ENCODE data around the gene ACTR2.

The ACTR2 gene

GRCh38 chr2:65186093-65186868 is 41.4 kb upstream of the ACTR2 start:
- no peaks in the 10 kb centered on the region for H3K27me3 ChIP-seq (ENCODE audit: insufficient read depth, low read depth)
- no peak overlapping the region for H3K4me2 ChIP-seq
- no peak overlapping the region for H3K9ac ChIP-seq
- no peak overlapping the region for H3K27ac ChIP-seq
- no peaks in the 10 kb centered on the region for H3K36me3 ChIP-seq (ENCODE audit: insufficient read depth)
- H2AFZ ChIP-seq (ENCODE audit: low read depth), result 0 out of 2 replicates have a peak overlapping the region, but pooled peaks have one; percentile 42
- H3K4me1 ChIP-seq (ENCODE audit: low read depth, poor library complexity, severe bottlenecking), result peaks cover 5% of the 10 kb centered on the region
- no peaks in the 10 kb centered on the region for H4K20me1 ChIP-seq (ENCODE audit: insufficient read depth)
- TF ChIP-seq CTCF (conservative IDR thresholded peaks at IDR 0.05; ENCODE audit: low read depth, low read length), result no peak
- no peak overlapping the region for H3K4me3 ChIP-seq (IDR thresholded peaks at IDR 0.05; ENCODE audit: insufficient read depth, low read depth, low read length)
- H3K79me2 ChIP-seq (ENCODE audit: insufficient read depth, low read depth), result no peaks in the 10 kb centered on the region

DNA sequence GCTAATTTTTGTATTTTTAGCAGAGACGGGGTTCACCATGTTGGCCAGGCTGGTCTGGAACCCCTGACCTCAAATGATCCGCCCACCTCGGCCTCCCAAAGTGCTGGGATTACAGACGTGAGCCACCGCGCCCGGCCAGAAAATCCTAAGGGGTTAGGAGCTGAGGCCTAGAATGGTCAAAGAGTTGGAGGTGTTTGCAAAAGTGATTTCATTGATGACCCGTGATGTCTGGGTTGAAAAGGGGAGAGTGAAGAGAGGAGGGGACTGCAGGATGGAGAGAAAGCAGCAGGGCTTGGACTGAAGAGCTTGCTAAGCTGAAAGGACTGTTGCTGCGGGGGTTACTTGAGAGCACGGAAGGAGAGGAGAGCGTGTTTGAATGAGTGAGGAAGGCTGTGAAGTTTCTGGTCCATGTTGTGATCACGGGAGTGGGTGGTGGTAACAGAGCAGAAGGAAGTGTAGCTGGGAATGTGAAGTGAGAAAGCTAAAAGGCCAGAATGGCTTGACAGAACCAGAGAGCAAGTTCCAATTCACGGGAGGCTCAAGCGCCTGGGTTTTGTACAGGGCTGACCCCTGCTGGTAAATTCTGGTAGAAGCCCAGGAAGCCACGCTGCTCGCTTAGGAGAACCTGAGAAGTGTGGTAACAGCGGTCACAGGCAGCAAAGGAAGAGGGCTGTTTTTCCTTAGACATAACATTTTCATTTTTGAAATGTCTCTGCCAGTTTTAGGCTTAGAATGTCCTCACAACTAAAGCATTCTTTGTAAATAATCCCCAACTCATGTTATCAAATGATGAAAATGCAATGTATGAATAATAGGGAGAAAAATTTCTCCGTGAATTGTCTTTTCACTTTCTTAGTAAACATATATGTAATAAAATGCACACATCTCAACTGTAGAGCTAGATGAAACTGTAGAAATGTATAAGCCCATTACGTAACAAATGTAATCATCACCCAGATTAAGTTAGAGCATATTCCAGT is 40.5 kb upstream of the ACTR2 start:
- H2AFZ ChIP-seq (ENCODE audit: low read depth), result peak overlapping the region; percentile 42; the same call in 1 of the 2 replicates
- no peaks in the 10 kb centered on the region for H4K20me1 ChIP-seq (ENCODE audit: insufficient read depth)
- H3K27me3 ChIP-seq (ENCODE audit: insufficient read depth, low read depth), result no peaks in the 10 kb centered on the region
- no peak overlapping the region for H3K4me3 ChIP-seq (IDR thresholded peaks at IDR 0.05; ENCODE audit: insufficient read depth, low read depth, low read length)
- H3K9ac ChIP-seq, result no peak overlapping the region
- H3K4me1 ChIP-seq (ENCODE audit: low read depth, poor library complexity, severe bottlenecking), result peaks cover 5% of the 10 kb centered on the region
- H3K4me2 ChIP-seq, result no peak overlapping the region; the same call in 1 of the 2 replicates
- no peaks in the 10 kb centered on the region for H3K79me2 ChIP-seq (ENCODE audit: insufficient read depth, low read depth)
- TF ChIP-seq CTCF (conservative IDR thresholded peaks at IDR 0.05; ENCODE audit: low read depth, low read length), result peak; percentile 90
- no peak overlapping the region for H3K27ac ChIP-seq
- H3K36me3 ChIP-seq (ENCODE audit: insufficient read depth), result no peaks in the 10 kb centered on the region

DNA sequence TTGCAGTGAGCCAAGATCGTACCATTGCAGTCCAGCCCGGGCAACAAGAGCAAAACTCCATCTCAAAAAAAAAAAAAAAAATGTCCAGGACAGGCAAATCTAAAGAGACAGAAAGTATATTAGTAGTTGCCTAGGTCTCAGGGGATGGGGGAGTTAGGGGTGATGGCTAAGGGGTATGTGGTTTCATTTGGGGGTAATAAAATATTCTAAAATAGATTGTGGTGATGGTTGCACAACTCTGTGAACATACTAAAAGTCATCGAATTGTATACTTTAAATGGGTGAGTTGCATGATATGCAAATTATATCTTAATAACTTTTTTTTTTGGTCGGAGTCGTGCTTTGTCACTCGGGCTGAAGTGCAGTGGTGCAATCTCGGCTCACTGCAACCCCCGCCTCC is 34.2 kb upstream of the ACTR2 start:
- no peak overlapping the region for H3K4me2 ChIP-seq
- H3K36me3 ChIP-seq (ENCODE audit: insufficient read depth), result no peaks in the 10 kb centered on the region
- no peaks in the 10 kb centered on the region for H3K79me2 ChIP-seq (ENCODE audit: insufficient read depth, low read depth)
- H3K9ac ChIP-seq, result no peak overlapping the region
- no peak overlapping the region for H3K27ac ChIP-seq
- H2AFZ ChIP-seq (ENCODE audit: low read depth), result no peak overlapping the region
- H3K4me3 ChIP-seq (IDR thresholded peaks at IDR 0.05; ENCODE audit: insufficient read depth, low read depth, low read length), result no peak overlapping the region
- no peaks in the 10 kb centered on the region for H4K20me1 ChIP-seq (ENCODE audit: insufficient read depth)
- H3K4me1 ChIP-seq (ENCODE audit: low read depth, poor library complexity, severe bottlenecking), result no peaks in the 10 kb centered on the region
- TF ChIP-seq CTCF (conservative IDR thresholded peaks at IDR 0.05; ENCODE audit: low read depth, low read length), result no peak
- no peaks in the 10 kb centered on the region for H3K27me3 ChIP-seq (ENCODE audit: insufficient read depth, low read depth)

DNA sequence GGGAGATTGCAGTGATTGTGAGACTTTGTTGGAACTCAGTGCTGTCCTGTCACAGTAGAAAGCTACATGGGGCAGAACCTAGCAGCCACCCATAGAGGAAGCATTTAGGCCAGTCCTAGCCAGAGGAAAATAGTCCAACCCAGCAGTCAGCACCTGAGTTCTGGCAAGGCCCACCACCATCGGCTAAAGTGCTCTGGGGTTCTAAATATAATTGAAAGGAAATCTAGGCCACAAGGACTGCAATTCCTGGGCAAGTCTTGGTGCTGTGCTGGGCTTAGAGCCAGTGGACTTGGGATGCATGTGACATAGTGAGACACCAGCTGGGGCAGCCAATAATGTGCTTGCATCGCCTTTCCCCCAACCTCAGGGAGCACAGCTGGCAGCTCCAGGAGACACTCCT is 28.9 kb upstream of the ACTR2 start:
- Histone ChIP-seq H3K4me3 (IDR thresholded peaks at IDR 0.05; ENCODE audit: insufficient read depth, low read depth, low read length) (no peak overlapping the region), H3K4me2 (no peak overlapping the region)

More for the DNA sequence above, 28.9 kb upstream of the ACTR2 start:
- Histone ChIP-seq H3K9ac (no peak overlapping the region), H3K4me1 (ENCODE audit: low read depth, poor library complexity, severe bottlenecking) (no peaks in the 10 kb centered on the region), H2AFZ (ENCODE audit: low read depth) (no peak overlapping the region), H3K79me2 (ENCODE audit: insufficient read depth, low read depth) (no peaks in the 10 kb centered on the region), H3K27me3 (ENCODE audit: insufficient read depth, low read depth) (no peaks in the 10 kb centered on the region), H4K20me1 (ENCODE audit: insufficient read depth) (no peaks in the 10 kb centered on the region), H3K36me3 (ENCODE audit: insufficient read depth) (no peaks in the 10 kb centered on the region), H3K27ac (no peak overlapping the region)
- no peak for TF ChIP-seq CTCF (conservative IDR thresholded peaks at IDR 0.05; ENCODE audit: low read depth, low read length)
